GM18909 (cell line): ENCODE data around the gene RHOBTB3.

ENCODE experiments used
- ATAC-seq: cut with Tn5 transposase; IDR thresholded peaks from one replicate; pipeline ENCODE4 v1.9.1; 2021; ENCODE audit warnings: mild to moderate bottlenecking; ENCODE audit not compliant: unreplicated experiment, poor library complexity

Gene RHOBTB3

GRCh38 chr5:95761771-95762651 is 30.9 kb downstream of the RHOBTB3 start:
- no peak for ATAC-seq

GRCh38 chr5:95762652-95763041 is 31.5 kb downstream of the RHOBTB3 start:
- ATAC-seq: no peak

GRCh38 chr5:95763941-95764340 is 32.8 kb downstream of the RHOBTB3 start:
- no peak for ATAC-seq

DNA sequence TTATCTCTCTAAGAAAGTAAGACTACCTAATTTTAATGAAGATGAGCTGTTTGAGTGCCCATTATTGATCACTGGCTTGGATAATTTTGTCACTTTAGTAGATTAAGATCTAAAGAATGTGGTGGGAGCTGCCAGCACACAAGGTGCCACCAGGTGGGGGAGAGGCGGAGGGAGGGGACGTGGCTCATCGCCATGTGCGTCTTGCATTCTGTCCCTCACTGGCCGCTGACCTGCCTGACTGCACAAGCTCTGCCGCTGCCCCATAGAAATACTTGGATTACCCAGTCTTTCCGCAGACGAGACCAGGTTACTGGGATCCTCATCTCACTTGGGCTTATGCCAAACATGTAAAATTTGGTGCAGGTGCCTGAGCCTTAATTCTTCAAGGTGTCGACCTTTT is 37.6 kb downstream of the RHOBTB3 start:
- no peak for ATAC-seq

DNA sequence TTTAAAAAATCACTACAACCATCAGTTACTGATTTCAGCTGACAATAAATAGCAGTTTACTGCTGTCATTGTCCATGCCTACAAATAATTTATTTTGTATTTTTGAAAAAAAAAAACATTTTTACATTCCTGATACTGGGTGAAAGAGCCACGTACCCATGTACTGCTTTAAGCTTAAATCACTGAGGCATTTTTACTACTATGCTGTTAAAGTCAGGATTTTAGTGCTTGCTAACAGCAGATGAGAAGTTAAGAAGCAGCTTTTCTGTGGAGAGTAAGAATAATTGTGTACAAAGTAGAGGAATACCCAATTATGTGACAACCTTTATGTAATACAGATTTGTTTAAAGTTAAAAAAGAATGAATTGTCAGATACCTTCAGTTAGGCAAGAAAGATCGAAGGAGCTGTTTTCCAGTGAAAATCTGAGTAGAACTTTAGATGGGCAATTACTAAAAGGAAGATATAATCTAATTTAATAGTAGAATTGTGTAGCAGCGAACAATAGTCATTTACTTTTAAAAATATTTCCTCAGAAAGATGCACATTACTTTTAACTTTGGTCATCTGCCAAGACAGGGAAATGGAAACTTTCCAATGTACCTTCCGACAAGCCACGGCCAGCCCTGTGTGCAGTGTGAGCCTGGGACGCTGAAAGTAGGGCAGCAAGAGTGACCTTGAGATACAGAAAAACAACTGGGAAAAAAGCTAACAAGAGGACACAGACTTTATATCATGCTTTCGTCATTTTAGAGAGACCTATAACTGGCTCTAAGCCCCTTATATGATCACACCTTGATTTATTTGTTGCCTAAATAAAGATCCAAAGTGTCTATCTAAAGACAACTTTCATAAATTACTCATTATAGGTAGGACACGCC is 39.9 kb downstream of the RHOBTB3 start:
- ATAC-seq: no peak

DNA sequence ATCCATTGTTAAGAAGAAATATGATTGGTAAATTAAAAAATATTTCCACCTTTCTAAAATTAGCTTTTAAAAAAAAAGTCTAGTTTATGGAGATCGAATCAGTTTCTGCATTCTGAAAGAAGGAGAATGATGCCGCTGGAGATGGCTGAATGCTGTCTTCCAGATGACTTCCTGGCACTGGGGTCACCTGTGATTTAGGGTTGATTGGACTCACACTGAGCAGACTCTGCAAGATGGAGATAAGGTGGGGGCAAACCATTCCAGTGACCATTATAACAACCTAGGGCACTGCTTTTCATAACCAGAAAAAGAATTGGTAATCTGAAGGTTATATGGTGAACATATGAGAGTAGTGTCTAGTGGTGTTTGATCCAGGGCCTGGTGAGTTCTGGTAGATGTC is 40.8 kb downstream of the RHOBTB3 start:
- ATAC-seq: no peak

DNA sequence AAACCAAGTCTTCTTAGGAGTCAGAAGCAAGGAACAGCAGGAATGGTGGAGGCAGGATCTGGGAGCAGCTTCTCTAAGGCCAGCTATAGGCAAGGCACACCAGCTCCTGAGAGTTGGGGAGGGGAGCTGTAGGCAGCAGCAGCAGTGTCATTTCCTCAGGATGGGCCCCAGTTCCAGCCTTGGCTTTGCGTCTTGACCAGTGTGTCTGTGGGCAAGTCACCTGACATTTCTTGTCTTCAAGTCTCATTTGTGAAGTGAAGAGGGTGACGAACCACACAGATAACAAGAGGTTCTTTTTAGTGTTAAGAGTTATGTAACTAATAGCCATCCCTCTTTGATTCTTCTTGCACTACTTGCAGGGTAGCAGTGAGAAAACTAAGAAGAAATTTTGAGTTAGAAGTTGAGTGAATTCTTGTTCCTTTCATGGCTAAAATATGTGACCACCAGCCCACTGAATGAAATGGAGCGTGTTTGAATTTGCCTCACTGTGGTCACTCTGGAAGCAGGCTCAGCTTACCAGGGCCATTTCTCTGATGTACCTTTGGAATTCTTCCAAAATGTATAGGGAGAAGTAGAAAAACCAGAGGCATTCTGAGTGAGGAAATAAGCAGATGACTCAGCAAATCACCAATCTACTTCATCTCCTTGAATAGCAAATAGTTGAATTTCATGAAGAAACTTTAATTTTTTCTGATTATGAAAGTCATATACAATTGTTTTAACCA is 42.4 kb downstream of the RHOBTB3 start:
- no peak for ATAC-seq

GRCh38 chr5:95777441-95777840 is 46.3 kb downstream of the RHOBTB3 start:
- ATAC-seq: no peak

GRCh38 chr5:95778713-95779436 is 47.7 kb downstream of the RHOBTB3 start:
- no peak for ATAC-seq

DNA sequence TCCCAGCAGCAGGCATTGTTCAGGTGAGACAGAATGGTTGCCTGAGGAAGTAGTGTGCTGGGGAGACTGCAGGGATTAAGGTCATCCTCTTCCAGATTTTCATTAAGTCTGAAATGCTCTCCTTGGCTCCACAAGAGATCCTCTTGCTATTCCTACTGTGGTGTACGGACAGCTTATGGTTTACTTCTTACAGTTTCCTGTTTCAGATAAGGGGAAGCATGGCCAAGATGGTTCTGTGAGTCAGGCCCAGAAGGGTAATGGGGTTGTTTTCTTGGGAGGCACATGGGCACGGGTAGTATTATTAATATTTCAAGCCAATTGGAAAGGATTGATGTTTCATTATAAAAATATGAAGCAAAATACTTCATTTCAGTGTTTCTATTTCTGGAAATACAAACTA is 48.5 kb downstream of the RHOBTB3 start:
- ATAC-seq: no peak

DNA sequence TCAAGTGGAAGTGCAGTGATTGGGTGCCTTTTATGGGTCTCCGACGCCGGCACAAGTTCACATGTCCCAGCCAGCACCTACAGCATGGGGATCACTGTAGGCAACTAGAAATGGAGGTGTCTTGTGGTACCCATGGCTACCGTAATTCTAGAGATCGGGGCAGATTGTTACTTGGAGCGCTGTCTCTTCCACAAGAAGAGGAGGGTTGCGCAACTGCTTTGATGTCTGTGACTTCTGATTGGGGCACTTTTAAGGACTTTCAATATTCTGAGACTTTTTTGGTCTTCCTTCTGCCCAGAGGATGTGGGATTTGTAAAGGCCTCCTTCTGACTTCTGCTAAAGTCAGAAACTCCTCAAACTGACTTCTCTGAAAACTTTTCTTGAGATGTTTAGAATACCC is 49.5 kb downstream of the RHOBTB3 start:
- ATAC-seq: no peak

- peak; percentile 95 for ATAC-seq
These were observed 50.0 kb downstream of the RHOBTB3 start for GRCh38 chr5:95781101-95781583.

GRCh38 chr5:95782181-95782580 is 51.0 kb downstream of the RHOBTB3 start:
- no peak for ATAC-seq

- no peak for ATAC-seq
These were observed 52.5 kb downstream of the RHOBTB3 start for GRCh38 chr5:95783661-95784060.

- no peak for ATAC-seq
These were observed 53.6 kb downstream of the RHOBTB3 start for GRCh38 chr5:95784514-95785302.

- ATAC-seq: no peak
These were observed 55.8 kb downstream of the RHOBTB3 start for GRCh38 chr5:95786821-95787418.

DNA sequence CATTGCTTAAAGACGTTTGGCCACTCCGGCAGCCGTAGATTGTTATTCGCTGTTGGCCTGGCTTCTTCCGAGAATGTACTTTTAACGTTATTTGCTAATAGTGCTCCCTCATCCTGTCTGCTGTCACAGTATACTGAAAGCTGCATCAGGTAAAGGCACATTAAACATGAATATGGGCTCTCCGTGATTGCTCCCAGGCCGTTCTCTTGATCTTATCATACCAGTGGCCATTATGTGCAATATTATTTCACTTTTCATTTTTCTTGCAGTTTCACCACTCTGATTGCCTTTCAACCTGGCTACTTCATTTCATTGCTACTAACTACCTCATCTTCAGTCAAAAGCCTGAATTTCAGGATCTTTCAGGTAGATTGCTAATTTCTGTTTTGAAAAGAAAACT is 57.4 kb downstream of the RHOBTB3 start:
- ATAC-seq: no peak

DNA sequence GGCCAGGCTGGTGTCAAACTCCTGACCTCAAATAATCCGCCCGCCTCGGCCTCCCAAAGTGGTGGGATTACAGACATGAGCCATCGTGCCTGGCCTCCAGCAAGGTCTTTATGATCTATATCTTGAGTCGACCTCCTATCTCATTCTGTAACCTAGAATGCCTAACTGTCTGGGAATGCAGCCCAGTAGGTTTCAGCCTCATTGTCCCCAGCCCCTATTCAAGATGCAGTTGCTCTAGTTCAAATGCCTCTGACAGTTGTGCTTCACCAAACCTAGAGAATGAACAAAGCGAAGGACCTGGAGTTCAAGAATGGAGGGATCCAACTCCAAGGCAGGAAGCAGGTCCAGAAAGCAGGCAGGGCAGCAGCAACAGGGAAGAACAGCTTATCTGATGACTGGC is 60.6 kb downstream of the RHOBTB3 start:
- no peak for ATAC-seq

GRCh38 chr5:95794070-95794516 is 63.0 kb downstream of the RHOBTB3 start:
- ATAC-seq: no peak
